Testis (tissue), 2 donors: ENCODE measurements around the gene BOLA1.
"Not testable (repeated sequence)": the region's sequence is repeated elsewhere in the genome, so short reads cannot be mapped to it uniquely, and the experiment has no call there.

Experiments used
- POLR2A ChIP-seq: fragments of 450-650 bp; IDR thresholded peaks from one replicate; pipeline ENCODE4 v1.6.1; 2017; ENCODE audit warnings: antibody characterized with exemption, mild to moderate bottlenecking, moderate library complexity
- TF ChIP-seq, protein P1 (sequence below), 3 experiments: fragments of 450-650 bp in 2 of 3; fragments of 200-600 bp in 1 of 3; sonication (generic) in 1 of 3; IDR thresholded peaks; one replicate each; pipeline ENCODE4 v1.5.1; 2016 to 2019; ENCODE audit warnings: antibody characterized with exemption in 3 of 3, mild to moderate bottlenecking in 2 of 3, moderate library complexity in 1 of 3

- TF ChIP-seq, protein P1, sequence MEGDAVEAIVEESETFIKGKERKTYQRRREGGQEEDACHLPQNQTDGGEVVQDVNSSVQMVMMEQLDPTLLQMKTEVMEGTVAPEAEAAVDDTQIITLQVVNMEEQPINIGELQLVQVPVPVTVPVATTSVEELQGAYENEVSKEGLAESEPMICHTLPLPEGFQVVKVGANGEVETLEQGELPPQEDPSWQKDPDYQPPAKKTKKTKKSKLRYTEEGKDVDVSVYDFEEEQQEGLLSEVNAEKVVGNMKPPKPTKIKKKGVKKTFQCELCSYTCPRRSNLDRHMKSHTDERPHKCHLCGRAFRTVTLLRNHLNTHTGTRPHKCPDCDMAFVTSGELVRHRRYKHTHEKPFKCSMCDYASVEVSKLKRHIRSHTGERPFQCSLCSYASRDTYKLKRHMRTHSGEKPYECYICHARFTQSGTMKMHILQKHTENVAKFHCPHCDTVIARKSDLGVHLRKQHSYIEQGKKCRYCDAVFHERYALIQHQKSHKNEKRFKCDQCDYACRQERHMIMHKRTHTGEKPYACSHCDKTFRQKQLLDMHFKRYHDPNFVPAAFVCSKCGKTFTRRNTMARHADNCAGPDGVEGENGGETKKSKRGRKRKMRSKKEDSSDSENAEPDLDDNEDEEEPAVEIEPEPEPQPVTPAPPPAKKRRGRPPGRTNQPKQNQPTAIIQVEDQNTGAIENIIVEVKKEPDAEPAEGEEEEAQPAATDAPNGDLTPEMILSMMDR (IDR thresholded peaks at IDR 0.05), result not testable (repeated sequence)
- TF ChIP-seq POLR2A, result not testable (repeated sequence)
These were observed 13.3 kb upstream of the BOLA1 start for GRCh38 chr1:149886121-149886395.
